Stimulated activated effector memory CD8-positive, alpha-beta T cell treated with anti-CD3 and anti-CD28 coated beads, Interleukin-12 subunit alpha, Interleukin-12 subunit beta, amount 100 ng/mL, for 72 hours (primary cell): ENCODE results near the gene AFAP1L2.
"Not testable (repeated sequence)": the region's sequence is repeated elsewhere in the genome, so short reads cannot be mapped to it uniquely, and the experiment has no call there.

Experiments
- ATAC-seq: fragments of 150-1000 bp; cut with Tn5 transposase; 2 replicates; pipeline ENCODE4 v1.10.0; 2021
- DNase-seq, 2 donors: peaks; one replicate each; pipeline ENCODE4 v3.0.0; 2021 to 2022; ENCODE audit warnings: low spot score in 2 of 2
- H3K27ac Mint-ChIP-seq: one replicate; pipeline ENCODE4 v1.8.0; 2022; ENCODE audit warnings: mild to moderate bottlenecking, mixed read lengths
- H3K36me3 Mint-ChIP-seq: one replicate; pipeline ENCODE4 v1.8.0; 2022; ENCODE audit warnings: mild to moderate bottlenecking, mixed read lengths
- H3K4me1 Mint-ChIP-seq: one replicate; pipeline ENCODE4 v1.8.0; 2022; ENCODE audit warnings: mixed read lengths
- H3K4me3 Mint-ChIP-seq: one replicate; pipeline ENCODE4 v1.8.0; 2022; ENCODE audit warnings: mild to moderate bottlenecking, mixed read lengths
- H3K9me3 Mint-ChIP-seq: one replicate; pipeline ENCODE4 v1.8.0; 2022; ENCODE audit warnings: mixed read lengths

AFAP1L2 gene

DNA sequence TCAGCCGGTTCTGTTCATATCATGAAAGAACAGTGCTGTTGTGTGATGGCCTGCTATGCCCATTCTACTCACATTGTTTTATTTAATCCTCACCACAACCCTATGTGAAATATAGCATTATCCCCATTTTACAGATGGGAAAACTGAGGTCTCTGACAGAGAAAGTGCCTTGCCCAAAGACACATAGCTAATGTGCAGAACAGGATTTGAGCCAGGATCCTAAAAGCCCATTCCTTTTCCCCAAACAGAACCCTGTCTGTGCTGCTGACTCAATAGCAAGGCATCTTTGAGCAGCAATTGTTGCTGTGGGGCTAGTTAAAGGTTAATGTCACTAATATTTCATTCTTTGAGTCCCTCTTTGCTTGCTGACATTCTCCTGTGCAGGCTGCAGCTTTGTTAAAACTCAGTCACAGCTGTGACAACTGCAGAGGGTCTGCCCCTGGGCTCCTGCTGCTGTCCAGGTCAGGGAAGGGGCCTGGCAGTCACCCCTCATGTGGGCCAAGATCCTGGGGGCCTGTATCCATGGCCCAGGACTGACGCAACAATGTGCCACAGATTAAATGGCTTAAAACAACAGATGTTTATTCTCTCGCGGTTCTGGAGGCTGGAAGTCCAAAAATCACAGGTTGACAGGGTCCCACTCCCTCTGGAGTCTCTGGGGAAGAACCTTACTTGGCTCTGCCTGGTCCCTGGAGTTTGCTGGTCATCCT lies 40.4 kb downstream of the AFAP1L2 start:
- H3K4me3 Mint-ChIP-seq = no peak overlapping the region
- DNase-seq (no peak), ATAC-seq (peak; percentile 35)
- no peaks in the 10 kb centered on the region for H3K9me3 Mint-ChIP-seq
- H3K4me1 Mint-ChIP-seq = no peaks in the 10 kb centered on the region
- no peaks in the 10 kb centered on the region for H3K36me3 Mint-ChIP-seq
- no peak overlapping the region for H3K27ac Mint-ChIP-seq

DNA sequence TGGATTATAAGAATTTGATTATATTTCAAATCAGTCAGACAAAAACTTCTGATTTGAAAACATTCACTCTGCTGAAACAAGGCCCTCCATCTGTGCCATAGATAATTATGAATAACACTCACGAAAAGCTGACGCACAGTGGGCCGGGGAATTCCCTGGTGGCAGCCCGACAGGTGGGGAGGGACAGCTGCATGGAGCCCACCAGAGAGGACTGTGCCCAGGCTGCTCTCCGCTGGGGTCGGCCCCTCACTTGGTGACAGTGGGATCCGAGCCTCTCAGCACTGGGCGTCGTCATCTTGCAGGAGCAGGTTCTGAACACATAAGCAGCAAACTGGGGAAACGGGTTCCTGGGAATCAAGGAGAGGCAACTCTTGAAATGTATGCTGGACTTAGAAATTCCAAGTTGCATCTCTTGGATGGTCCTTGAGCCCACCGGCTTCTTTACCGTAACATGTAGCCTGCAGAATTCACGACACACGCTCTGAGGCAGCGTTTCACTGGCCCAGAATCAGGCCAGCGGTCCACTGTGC lies 41.4 kb downstream of the AFAP1L2 start:
- Mint-ChIP-seq H3K4me3 (no peak overlapping the region), H3K27ac (no peak overlapping the region), H3K36me3 (no peaks in the 10 kb centered on the region), H3K9me3 (no peaks in the 10 kb centered on the region), H3K4me1 (peaks cover 1% of the 10 kb centered on the region)
- DNase-seq (no peak), ATAC-seq (no peak)

DNA sequence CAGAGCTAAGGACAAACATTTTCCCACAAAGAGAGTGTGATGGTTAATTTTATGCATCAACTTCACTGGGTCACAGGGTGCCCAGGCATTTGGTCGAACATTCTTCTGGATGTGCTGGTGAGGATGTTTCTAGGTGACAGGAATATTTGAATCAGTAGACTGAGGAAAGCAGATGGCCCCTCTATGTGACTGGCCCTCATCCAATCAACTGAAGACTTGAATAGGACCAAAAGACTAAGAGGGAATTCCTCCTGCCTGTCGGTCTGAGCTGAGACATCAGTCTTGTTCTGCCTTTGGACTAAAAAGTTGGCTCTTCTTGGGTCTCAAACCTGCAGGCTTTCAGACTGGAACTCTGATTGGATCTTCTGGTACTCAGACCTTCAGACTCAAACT lies 44.4 kb downstream of the AFAP1L2 start:
- H3K9me3 Mint-ChIP-seq = no peaks in the 10 kb centered on the region
- peaks cover 12% of the 10 kb centered on the region for H3K4me1 Mint-ChIP-seq
- DNase-seq (no peak), ATAC-seq (no peak)
- no peak overlapping the region for H3K27ac Mint-ChIP-seq
- no peak overlapping the region for H3K4me3 Mint-ChIP-seq
- H3K36me3 Mint-ChIP-seq = no peaks in the 10 kb centered on the region

DNA sequence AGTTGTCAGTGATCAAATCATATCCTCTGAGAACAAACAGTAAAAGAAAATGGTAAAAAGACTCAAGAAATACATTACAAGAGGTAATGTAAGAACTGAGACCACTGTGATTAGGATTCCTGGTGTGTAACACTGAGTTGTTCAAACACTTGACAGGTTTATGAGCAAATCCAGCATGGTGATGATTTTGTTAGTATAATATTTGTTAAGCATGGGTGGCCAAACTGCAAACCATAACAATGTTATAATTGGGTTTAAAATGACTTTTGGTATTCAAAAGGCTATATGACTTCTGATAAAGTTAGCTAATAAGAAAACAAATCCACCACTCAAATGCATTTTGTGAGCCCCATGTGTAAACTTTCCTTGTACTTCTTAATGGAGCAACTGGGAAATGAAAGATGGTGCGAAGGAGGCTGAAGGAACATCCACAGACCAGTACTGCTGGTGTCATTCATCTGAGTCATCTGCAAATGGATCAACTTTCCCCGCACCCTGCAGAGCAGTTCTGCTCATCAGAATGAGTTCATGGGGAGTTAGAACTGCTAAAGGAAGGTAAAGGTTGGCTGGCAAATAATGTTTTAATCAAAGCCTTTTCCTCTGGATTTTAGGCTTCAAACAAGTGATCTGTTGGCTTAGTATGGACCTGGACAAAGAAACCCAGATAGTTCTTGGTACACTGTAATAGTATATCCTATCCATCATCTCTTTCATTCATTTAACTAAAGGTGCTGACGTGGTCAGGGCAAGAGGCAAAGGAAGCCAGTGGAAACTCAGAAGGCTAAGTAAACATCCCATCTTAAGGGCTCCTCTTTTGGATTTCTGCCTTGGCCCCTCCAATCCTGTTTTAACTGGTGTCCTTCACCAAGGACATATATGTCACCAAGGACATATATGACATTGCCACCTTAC lies 45.0 kb downstream of the AFAP1L2 start:
- DNase-seq = no peak
- Mint-ChIP-seq H3K4me1 (peaks cover 12% of the 10 kb centered on the region), H3K4me3 (no peak overlapping the region), H3K9me3 (no peaks in the 10 kb centered on the region), H3K36me3 (no peaks in the 10 kb centered on the region), H3K27ac (no peak overlapping the region)
- ATAC-seq = no peak

DNA sequence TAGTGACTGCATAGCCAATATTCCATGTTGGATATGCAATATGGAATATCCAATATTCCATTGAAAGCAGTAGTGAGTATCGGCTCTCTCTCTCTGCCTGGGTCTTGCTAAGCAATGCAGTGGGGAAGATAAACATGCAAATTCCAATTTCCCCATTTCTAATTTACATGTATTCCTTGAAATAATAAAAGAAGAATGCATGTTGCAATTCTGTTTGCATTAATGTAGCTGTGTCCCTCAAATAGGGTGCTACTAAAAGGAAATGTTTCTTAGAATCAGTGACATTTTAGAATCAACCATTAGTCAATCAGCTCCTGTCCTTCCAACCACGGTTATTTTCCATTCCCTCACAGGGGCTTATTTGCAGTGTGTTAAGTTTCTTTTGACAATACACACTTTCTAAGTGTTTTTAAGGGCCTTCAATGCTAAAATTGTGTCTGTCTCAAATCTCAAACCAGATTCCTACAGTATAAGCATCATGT lies 46.7 kb downstream of the AFAP1L2 start:
- peak overlapping the region; percentile 4 for H3K4me3 Mint-ChIP-seq
- no peaks in the 10 kb centered on the region for H3K9me3 Mint-ChIP-seq
- peaks cover 12% of the 10 kb centered on the region for H3K4me1 Mint-ChIP-seq
- DNase-seq (no peak), ATAC-seq (peak; percentile 51)
- H3K27ac Mint-ChIP-seq = no peak overlapping the region
- H3K36me3 Mint-ChIP-seq = no peaks in the 10 kb centered on the region

DNA sequence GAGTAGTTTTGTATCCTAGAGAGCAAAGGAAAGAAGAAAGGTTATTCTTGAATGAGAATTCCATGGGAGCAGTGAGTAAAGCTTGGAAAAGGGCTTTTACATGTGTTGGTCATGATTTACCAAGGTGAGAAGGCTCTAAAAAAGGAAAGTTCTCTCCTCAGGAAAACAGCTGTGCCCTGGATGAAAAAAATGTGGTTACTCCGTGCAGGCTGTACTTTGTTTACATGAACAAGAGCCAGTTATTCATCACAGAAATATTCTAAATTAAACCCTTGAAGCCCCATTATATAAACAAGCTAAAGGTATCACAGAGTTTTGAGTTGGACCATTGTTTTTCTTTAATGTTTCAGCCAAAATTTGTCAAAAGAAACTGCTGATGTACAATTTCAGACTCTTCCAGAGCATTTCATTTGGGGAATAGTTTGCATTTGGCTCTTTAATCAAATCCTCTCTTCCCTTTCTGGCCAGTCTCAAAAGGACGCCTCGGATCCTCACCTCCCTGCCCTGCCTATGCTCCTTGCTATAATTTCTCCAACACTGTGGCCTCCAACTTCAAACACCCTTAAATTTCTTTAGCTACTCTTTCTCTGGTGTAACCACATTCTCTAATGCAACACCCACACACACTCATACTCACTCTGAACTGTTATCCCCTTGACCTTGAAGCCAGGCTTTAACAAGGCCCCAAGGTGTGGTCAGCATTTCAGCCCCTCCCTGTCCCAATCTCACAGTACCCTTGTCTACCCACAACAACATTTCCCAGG lies 47.4 kb downstream of the AFAP1L2 start:
- Mint-ChIP-seq H3K27ac (no peak overlapping the region), H3K9me3 (no peaks in the 10 kb centered on the region), H3K36me3 (no peaks in the 10 kb centered on the region), H3K4me1 (peaks cover 12% of the 10 kb centered on the region), H3K4me3 (peak overlapping the region; percentile 4)
- DNase-seq (no peak), ATAC-seq (peak; percentile 49)

DNA sequence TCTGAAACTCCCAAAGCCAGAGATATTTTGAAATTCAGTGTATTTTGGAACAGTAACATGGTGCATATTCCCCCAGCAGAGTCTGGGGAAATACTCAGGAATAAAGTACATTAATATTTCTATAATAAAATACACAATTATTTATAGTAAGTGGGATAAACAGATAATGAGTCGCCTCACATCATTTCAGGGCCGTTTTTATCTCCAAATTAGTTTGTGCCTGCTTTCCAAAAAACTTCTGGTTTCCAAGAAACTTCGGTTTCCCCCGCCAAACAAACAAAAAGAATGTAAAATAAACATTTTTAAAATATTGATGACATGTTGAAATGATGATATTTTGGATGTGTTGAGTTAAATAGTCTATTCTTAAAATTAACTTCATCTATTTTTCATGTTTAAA lies 48.2 kb downstream of the AFAP1L2 start:
- ATAC-seq = no peak
- DNase-seq = no peak
- H3K9me3 Mint-ChIP-seq = no peaks in the 10 kb centered on the region
- no peaks in the 10 kb centered on the region for H3K36me3 Mint-ChIP-seq
- no peak overlapping the region for H3K4me3 Mint-ChIP-seq
- H3K27ac Mint-ChIP-seq = no peak overlapping the region
- peaks cover 12% of the 10 kb centered on the region for H3K4me1 Mint-ChIP-seq

DNA sequence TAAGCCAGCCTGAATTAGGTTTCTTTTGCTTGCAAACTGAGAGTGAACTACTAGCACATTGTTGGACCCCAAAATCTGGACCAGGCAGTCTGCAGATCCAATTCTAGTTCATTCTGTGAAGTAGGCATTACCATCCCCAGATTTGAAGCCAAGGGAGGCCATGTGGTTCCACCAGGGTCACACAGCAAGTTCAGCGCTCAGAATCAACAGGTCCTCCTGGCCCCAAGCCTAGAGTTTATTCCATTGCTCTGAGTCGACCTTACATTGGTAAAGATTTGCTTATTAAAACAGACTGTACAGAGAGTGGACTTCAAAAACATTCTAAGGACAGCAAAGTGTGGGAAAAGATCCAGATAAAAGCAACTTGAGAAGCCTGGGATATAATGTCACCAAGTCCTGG lies 50.9 kb downstream of the AFAP1L2 start:
- H3K36me3 Mint-ChIP-seq = no peaks in the 10 kb centered on the region
- H3K4me1 Mint-ChIP-seq = peaks cover 12% of the 10 kb centered on the region
- no peaks in the 10 kb centered on the region for H3K9me3 Mint-ChIP-seq
- ATAC-seq (no peak), DNase-seq (no peak)
- H3K4me3 Mint-ChIP-seq = no peak overlapping the region
- no peak overlapping the region for H3K27ac Mint-ChIP-seq

DNA sequence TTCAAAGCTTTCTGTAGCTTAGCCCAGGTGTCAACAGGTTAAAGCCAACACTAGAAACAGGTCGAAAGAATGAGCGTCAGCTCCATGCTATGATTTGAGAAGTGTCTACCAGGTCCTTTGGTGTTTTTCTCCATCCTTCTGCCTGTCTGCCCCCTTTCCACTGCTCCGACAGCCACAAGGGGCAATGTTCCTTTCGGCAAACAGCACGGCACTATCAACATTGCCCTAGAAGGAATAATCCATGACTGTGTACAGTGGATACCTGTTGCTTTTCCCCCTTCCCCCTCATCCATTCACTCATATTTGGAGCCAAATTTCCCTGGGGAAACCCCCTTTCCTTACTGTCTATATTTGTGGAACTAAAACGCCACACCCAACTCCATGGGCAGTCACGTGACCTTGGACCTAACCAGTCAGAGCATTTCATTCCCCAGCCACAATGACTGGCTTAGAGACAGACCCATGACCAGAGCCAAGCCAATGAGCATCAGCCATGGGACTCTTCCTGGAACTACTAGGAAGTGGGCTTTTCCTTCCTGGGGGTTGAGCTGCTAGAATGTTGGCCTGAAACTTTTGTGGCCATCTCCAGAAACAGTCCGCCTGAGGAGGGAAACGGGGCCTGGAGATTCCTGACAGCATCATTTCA lies 51.5 kb downstream of the AFAP1L2 start:
- Mint-ChIP-seq H3K9me3 (no peaks in the 10 kb centered on the region), H3K27ac (no peak overlapping the region), H3K36me3 (no peaks in the 10 kb centered on the region), H3K4me3 (no peak overlapping the region), H3K4me1 (peaks cover 9% of the 10 kb centered on the region)
- no peak for DNase-seq
- no peak for ATAC-seq

DNA sequence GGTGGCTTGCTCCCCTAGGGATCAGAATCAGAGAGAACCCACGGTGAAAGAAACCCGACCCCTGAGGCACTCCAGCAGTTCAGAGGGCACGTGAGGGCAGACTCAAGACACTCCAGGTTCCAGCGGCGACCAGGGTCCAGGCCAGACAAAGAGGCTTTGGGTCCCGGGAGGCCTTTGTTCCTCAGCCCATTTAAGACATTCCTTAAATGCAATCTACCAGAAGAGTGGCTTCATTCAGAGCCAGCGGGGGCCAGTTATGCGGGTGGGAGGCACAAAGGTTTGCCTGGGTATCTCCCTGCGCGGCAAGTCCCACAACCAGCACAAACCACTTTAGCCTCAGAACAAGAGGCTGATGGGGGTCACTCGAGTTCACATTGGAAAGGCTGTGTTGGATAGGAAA lies 53.6 kb downstream of the AFAP1L2 start:
- Mint-ChIP-seq H3K4me3 (no peak overlapping the region), H3K9me3 (no peaks in the 10 kb centered on the region), H3K27ac (no peak overlapping the region), H3K4me1 (no peaks in the 10 kb centered on the region), H3K36me3 (no peaks in the 10 kb centered on the region)
- DNase-seq (no peak), ATAC-seq (no peak)

DNA sequence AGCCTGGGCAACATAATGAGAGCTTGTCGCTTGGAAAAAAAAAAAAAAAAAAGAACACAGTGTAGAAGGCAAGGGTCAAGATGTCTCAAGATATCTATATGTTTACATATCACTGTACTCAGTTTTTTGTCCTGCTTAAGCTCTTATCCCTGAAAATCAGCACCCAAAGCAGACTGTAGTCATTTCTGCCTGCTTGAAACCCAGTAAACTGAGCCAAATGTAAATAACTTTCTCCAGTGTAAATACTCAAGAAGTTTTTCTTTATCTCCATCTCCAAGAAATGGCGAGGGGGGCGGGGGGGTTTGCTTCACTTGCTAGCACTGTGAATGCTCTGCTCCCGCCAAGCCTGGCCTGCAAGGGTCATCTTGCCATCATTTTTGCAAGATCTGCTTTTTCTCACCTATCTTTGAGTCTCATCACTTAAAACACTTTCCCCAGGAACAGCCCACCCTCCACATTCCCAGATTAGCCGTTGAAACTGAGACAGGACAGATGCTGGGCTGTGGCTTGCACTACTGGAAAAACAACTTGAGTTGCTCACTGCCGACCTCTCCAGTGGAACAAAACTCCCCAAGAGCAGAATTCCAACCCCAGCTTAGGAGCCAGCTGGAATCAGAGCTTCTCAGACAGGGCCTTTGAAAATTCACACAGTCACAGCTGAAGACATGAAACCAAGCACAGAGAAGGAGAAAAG lies 54.6 kb downstream of the AFAP1L2 start:
- Mint-ChIP-seq H3K36me3 (no peaks in the 10 kb centered on the region), H3K27ac (no peak overlapping the region)
- DNase-seq = no peak

DNA sequence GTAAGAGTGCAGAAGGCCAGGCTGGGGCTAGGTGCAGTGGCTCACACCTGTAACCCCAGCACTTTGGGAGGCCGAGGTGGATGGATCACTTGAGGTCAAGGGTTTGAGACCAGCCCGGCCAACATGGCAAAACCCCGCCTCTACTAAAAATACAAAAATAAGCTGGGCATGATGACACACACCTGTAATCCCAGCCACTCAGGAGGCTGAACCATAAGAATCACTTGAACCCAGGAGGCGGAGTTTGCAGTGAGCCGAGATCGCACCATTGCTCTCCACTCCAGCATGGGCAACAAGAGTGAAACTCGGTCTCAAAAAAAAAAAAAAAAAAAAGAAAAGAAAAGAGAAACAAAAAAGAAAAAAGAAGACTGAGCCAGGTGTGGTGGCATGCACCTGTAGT lies 55.2 kb downstream of the AFAP1L2 start:
- not testable (repeated sequence) for H3K4me1 Mint-ChIP-seq, ATAC-seq, H3K9me3 Mint-ChIP-seq, DNase-seq, H3K27ac Mint-ChIP-seq, H3K4me3 Mint-ChIP-seq, H3K36me3 Mint-ChIP-seq

More for the DNA sequence above, 54.6 kb downstream of the AFAP1L2 start:
- H3K4me3 Mint-ChIP-seq = no peak overlapping the region
- no peaks in the 10 kb centered on the region for H3K9me3 Mint-ChIP-seq
- ATAC-seq = no peak
- H3K4me1 Mint-ChIP-seq = no peaks in the 10 kb centered on the region

DNA sequence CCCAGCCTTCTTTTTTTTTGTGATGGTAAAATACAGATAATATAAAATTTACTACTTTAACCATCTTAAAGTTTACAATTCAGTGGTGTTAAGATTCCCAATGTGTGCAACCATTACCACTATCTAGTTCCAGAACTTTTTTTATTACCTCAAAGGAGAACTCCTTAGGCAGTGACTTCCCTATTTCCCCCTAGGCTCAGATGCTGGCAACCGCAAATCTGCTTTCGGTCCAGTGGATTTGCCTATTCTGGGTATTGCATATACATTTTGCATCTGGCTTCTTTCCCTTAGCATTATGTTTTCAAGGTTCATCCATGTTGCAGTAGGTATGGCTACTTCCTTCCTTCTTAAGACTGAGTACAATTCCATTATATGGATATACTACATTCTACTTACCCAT lies 56.5 kb downstream of the AFAP1L2 start:
- DNase-seq = no peak
- no peak overlapping the region for H3K27ac Mint-ChIP-seq
- no peaks in the 10 kb centered on the region for H3K36me3 Mint-ChIP-seq
- H3K4me3 Mint-ChIP-seq = no peak overlapping the region
- no peaks in the 10 kb centered on the region for H3K9me3 Mint-ChIP-seq
- ATAC-seq = no peak
- no peaks in the 10 kb centered on the region for H3K4me1 Mint-ChIP-seq

DNA sequence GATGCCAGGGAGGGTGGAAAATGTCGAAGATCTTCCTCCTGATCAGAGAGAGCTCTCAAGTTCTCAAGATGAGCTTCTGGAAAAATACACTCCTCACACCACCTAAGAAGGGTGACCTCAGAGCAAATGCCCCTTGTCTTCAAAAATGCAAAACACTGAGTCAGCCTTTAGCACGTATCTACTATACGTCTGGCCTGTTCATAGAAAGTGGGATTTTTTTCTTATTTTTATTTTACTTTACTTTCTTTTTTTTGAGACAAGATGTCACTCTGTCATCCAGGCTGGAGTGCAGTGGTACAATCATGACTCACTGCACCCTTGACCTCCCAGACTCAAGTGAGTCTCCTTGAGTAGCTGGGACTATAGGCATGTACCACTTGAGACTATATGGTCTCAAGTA lies 57.1 kb downstream of the AFAP1L2 start:
- DNase-seq (no peak), ATAC-seq (peak; percentile 53)
- no peak overlapping the region for H3K27ac Mint-ChIP-seq
- H3K36me3 Mint-ChIP-seq = no peaks in the 10 kb centered on the region
- H3K9me3 Mint-ChIP-seq = no peaks in the 10 kb centered on the region
- H3K4me1 Mint-ChIP-seq = no peaks in the 10 kb centered on the region
- H3K4me3 Mint-ChIP-seq = no peak overlapping the region
